AG09319 (cell line): ENCODE results near the gene PDXDC1.
"Not testable (repeated sequence)": the region's sequence is repeated elsewhere in the genome, so short reads cannot be mapped to it uniquely, and the experiment has no call there.

Experiments used
- DNase-seq: peaks from one replicate; pipeline ENCODE4 v3.0.0-alpha.2; 2010; ENCODE audit warnings: low read depth; ENCODE audit errors: extremely low read depth
- TF ChIP-seq, protein P1 (sequence below): IDR thresholded peaks from 2 replicates; pipeline ENCODE4 v1.5.1; 2011; ENCODE audit warnings: low read depth, mild to moderate bottlenecking, inconsistent platforms, low read length, moderate library complexity

PDXDC1 gene

DNA sequence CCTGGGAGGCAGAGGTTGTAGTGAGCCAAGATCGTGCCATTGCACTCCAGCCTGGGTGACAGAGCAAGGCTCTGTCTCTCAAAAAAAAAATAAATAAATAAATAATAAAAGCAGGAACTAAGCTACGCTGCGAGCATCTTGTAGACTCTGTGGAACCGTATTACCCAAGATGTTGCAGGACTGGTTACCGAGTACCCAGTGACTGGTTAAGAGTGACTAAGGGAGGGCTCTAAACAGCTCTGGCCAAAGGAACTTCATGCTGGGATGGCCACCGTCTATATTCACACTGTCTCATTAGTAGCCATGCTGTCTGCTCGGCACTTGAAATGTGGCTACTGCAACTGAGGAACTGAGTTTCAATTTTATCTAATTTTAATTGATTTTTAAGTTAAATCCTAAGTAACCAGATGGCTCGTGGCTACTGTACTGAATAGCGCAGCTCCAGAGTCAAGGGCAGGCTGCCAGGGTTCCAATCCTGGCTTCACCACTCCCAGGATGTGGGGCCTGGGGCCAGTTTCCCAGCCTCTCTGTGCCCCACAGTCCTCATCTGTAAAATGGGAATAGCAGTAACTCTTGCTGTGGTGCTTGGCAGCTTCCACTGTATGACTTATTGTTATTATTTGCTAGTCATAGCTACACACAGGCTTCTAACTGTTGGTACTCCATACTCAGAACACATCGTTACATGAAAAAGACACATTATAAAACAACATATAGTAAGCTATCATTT is 78.1 kb downstream of the PDXDC1 start:
- no peak for DNase-seq
- TF ChIP-seq, protein P1, sequence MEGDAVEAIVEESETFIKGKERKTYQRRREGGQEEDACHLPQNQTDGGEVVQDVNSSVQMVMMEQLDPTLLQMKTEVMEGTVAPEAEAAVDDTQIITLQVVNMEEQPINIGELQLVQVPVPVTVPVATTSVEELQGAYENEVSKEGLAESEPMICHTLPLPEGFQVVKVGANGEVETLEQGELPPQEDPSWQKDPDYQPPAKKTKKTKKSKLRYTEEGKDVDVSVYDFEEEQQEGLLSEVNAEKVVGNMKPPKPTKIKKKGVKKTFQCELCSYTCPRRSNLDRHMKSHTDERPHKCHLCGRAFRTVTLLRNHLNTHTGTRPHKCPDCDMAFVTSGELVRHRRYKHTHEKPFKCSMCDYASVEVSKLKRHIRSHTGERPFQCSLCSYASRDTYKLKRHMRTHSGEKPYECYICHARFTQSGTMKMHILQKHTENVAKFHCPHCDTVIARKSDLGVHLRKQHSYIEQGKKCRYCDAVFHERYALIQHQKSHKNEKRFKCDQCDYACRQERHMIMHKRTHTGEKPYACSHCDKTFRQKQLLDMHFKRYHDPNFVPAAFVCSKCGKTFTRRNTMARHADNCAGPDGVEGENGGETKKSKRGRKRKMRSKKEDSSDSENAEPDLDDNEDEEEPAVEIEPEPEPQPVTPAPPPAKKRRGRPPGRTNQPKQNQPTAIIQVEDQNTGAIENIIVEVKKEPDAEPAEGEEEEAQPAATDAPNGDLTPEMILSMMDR, result no peak

DNA sequence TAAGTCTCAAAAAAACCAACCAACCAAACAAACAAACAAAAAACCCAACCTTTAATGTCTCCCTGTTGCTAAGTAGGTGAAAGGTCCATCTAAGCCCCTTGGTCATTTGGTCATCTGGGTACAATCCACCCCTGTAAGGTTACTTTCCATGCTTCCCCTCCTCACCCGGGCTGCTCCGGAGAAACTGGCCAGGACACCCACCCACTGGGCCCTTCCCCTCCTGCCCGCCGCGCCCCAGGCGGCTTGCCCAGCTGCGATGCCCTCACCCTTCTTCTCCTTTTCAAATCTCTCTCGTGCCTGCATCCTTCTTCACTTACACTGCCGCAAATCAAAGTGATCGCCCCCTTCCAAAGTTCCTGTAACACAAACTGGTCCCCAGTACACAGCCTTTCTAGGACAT is 79.1 kb downstream of the PDXDC1 start:
- TF ChIP-seq, protein P1, result no peak

DNA sequence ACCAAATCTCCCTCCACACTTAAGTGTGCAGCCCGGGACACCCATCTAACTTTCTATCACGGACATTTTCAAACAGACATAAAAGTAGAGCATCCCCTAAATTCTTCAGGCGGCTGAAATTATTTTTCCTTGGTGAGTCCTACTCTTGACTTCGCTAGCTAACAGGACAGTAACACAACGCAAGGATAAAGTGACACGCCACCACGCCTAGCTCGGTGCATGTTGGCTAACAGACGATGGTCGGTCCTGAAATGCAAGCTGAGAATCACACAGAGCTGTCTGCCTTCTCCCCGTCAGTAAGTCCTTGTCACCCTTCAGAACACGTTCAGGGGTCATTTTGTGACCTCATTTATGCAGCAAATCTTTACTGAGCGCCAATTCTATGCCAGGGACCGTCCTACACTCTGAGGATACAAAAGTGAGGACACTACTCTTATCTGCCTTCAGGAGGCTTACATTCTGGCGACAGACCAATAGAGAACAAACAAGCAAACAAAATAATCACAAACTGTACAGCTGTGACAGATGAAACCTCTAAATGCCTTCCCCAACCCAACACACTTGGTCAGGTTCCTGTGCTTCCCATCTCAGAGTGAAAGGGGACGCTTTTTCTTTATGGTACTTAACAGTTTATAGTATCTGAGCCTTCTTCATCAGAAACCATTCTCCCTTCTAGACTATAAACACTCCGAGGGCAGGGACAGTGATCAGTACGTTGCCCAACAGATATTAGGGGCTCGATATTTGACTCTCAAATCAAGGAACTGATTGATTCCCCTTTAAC is 79.7 kb downstream of the PDXDC1 start:
- no peak for DNase-seq

More for the DNA sequence above, 79.1 kb downstream of the PDXDC1 start:
- DNase-seq, result no peak

DNA sequence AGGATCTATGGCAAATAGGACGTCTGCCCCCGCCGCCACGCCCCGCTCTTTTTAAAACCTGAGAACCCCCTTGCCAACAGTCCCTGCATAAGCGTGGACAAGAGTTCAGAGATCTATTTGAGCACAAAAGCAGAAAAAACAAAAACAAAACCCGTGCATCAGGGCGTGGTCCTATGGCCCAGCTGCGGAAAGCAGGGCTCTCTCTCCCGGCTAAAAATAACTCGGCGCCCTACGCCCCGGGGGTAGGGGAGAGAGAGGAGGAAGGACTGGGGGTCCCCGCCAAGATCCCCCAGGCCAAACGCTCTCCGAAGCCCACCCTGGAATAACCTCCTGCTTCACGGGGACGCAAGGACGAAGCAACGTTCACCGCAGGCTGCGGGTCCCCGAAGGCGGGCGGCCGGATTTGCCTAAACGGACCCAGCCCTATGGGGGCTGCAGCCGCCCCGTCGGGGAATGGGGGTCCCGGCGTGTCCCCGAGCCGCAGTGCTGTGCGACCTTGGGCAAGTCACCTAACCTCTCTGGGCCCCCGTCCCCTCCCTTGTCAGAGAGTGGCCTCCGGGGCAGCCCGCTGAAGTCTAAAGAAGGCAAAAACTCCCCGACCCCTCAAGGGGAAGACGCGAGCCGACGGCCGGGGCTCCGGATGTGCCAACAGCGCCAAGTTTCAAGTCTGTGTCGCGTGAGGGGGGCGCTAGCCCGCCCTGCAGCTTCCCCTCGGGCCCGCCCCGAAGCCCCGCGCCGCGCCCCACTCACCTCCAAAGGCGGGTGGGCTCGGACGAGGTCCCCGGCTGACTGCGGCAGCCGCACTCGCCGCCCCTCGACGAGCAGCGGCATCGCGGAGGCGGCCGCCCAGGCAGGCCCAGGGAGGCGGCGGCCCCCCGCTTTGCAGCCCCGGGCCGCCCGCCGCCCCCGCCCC is 80.6 kb downstream of the PDXDC1 start:
- TF ChIP-seq, protein P1, result peak; percentile 4; the same call in 1 of the 2 replicates
- no peak for DNase-seq

More for the DNA sequence above, 79.7 kb downstream of the PDXDC1 start:
- TF ChIP-seq, protein P1, result no peak

DNA sequence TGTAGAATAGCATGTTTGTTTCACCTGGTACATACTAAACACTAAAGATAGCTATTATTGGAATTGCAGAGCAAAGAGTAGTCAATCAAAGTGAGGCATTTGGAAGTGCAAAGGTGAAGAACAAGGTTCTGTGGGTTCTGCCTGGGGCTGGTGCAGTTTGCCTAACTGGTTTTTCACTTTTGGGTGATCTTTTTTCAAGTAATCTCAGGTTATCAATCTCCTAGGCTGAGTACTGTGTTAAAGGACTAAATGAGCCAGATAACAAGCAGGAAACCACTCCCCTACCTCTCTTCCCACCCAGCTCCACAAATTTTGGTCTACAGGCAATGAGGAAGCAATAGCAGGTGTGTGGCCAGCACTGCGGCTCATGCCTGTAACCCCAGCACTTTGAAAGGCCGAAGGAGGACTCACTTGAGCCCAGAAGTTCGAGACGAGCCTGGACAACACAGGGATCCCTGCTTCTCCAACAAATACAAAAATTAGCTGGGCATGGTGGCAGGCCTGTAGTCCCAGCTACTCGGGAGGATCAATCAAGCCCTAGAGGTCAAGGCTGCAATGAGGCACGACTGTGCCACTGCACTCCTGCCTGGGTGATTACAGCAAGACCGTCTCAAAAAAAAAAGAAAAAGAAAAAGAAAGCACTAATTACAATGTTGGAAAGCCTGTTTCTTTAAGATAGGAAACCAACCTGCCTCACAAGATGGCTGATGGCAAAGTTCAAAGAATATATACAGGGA is 83.0 kb downstream of the PDXDC1 start:
- TF ChIP-seq, protein P1, result no peak
- no peak for DNase-seq

DNA sequence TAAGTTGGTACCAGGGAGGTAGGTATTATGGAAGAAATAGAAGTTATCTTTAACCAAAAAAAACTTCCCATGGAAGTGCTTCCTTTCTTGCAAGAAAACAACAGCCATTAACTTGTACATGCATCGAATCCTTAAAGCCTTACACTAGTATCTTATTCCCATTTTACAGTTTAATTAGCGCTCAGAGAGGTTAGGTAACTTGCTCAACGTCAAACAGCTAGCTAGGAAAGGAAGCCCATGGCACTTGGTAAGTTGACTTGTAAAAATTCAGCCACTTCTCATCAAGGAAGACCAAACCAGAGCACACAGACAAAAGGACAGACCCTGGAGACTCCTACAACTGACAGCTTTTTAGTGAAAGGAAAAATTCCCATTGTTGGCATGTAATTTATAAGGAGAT is 84.5 kb downstream of the PDXDC1 start:
- no peak for DNase-seq
- TF ChIP-seq, protein P1, result no peak

DNA sequence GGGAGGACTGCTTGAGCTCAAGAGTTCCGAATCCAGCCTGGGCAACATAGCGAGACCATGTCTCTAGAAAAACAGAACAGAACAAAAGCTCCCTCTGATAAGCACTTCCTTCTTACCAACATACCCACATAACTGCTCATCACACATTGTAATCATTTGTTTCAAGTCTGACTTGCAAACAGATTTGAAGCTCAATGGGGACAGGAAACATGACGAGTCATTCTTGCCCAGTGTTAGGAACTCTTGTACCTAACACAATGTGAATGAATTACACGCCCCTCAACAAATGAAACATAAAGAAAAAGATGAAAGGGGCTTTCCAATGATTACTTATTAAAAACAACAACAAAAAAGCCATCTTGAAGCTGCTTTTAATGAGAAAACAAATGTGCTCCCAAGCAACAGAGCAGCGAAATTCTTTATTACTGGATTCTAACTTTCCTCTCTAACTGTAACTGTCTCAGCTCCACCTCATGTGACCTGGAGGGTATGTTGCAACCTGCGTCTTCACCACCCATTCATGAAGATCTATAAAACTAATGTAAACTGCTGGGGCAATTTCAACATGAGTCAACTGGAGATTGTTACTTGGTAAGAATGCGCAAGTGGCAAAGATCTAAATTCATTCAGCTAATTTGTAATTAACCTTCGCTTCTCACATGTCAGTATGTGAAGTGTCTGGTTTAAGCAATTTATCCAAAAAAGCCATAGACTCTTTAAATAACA is 87.4 kb downstream of the PDXDC1 start:
- not testable (repeated sequence) for DNase-seq

DNA sequence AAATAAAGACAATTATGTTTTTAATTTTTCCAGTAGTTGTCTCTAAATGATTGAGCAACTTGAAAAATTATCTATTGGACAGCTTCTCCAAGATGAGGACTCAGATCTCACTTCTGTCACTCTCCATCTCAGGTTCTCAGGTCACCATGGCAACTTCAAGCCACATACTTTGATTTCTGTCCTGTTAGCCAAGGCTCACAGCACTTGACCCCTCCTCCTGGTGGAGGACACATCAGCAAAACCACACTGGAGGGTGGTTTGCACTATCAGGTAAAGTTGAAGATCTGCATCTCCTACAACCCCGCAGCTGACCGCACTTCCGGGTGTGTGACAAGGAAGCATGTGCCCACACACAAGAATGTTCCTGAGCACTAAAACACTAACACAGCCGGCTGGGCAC is 91.1 kb downstream of the PDXDC1 start:
- DNase-seq, result not testable (repeated sequence)

DNA sequence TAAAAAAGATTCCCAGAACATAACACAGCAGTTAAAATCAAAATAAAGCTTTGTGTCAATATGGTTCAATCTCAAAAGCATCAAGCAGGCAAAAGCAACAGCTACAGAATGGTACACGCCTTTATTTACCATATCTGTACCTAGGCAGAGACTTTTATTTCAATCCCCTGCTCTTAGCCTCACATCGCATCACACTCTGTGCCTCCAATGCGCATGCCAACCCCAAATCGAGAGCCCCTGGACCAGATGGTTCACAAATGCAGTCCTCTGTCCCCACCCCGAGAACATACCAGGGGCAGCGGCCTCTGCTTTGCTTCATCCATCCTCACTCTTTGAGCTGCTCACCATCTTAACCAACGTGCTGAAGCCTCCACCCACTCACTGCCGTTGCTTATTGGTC is 91.9 kb downstream of the PDXDC1 start:
- DNase-seq, result not testable (repeated sequence)

DNA sequence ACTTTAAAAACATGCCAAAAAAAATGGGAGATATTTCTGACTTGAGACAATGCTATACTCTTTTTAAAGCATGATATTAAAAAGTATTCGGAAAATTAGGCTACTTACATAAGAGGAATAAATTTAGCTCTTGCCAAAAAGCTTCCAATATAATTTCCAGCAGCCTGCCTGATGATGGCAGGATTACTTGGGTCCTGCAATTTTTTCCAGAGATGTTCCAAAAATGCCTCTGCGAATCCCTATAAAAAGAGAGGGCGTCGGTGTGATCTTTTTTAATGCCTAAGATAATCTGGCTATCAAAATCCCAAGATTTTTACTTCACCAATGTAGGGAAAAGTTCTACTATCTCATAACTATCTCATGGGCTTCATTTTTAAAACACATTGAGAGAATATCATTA is 96.2 kb downstream of the PDXDC1 start:
- DNase-seq, result not testable (repeated sequence)
